ENCODE measurements around the gene RAB40A.

Gene RAB40A

GRCh38 chrX:103519389-103519788 lies at the start of gene RAB40A:
RAB40A (minus strand) TSS chrX:103519489; CDS start chrX:103500756, 18,733 bp downstream.
- no peak for DNase-seq (ENCODE audit: low read depth in 3 of 3)

GRCh38 chrX:103565752-103566151 lies 46.5 kb upstream of the RAB40A start:
- DNase-seq (ENCODE audit: low read depth in 3 of 3): no peak

GRCh38 chrX:103565197-103565596 lies 45.9 kb upstream of the RAB40A start:
- no peak for DNase-seq (ENCODE audit: low read depth in 3 of 3)

- DNase-seq (ENCODE audit: low read depth in 3 of 3): no peak
Measured at GRCh38 chrX:103562801-103563200, 43.5 kb upstream of the RAB40A start.

GRCh38 chrX:103560256-103560655 lies 41.0 kb upstream of the RAB40A start:
- no peak for DNase-seq (ENCODE audit: low read depth in 3 of 3)

GRCh38 chrX:103556963-103557612 lies 37.8 kb upstream of the RAB40A start:
- DNase-seq (ENCODE audit: low read depth in 3 of 3): no peak

GRCh38 chrX:103554687-103555424 lies 35.6 kb upstream of the RAB40A start:
- peak; percentile 19 to 27 (median 22) for DNase-seq (ENCODE audit: low read depth in 3 of 3)

GRCh38 chrX:103552236-103552635 lies 32.9 kb upstream of the RAB40A start:
- no peak for DNase-seq (ENCODE audit: low read depth in 3 of 3)

GRCh38 chrX:103550415-103551051 lies 31.2 kb upstream of the RAB40A start:
- DNase-seq (ENCODE audit: low read depth in 3 of 3): no peak

- no peak for DNase-seq (ENCODE audit: low read depth in 3 of 3)
Measured at GRCh38 chrX:103549916-103550315, 30.6 kb upstream of the RAB40A start.

- DNase-seq (ENCODE audit: low read depth in 3 of 3): no peak
Measured at GRCh38 chrX:103540145-103540544, 20.9 kb upstream of the RAB40A start.

- no peak for DNase-seq (ENCODE audit: low read depth in 3 of 3)
Measured at GRCh38 chrX:103539695-103540094, 20.4 kb upstream of the RAB40A start.

GRCh38 chrX:103538728-103539127 lies 19.4 kb upstream of the RAB40A start:
- no peak for DNase-seq (ENCODE audit: low read depth in 3 of 3)

GRCh38 chrX:103537871-103538387 lies 18.6 kb upstream of the RAB40A start:
- no peak for DNase-seq (ENCODE audit: low read depth in 3 of 3)

GRCh38 chrX:103536732-103537131 lies 17.4 kb upstream of the RAB40A start:
- no peak for DNase-seq (ENCODE audit: low read depth in 3 of 3)

GRCh38 chrX:103536071-103536470 lies 16.8 kb upstream of the RAB40A start:
- no peak for DNase-seq (ENCODE audit: low read depth in 3 of 3)

- DNase-seq (ENCODE audit: low read depth in 3 of 3): no peak
Measured at GRCh38 chrX:103535206-103535605, 15.9 kb upstream of the RAB40A start.

GRCh38 chrX:103533511-103534216 lies 14.4 kb upstream of the RAB40A start:
- peak; percentile 21 to 40 (median 39) for DNase-seq (ENCODE audit: low read depth in 3 of 3)

GRCh38 chrX:103531002-103531401 lies 11.7 kb upstream of the RAB40A start:
- DNase-seq (ENCODE audit: low read depth in 3 of 3): no peak

GRCh38 chrX:103530545-103530944 lies 11.3 kb upstream of the RAB40A start:
- no peak for DNase-seq (ENCODE audit: low read depth in 3 of 3)

- DNase-seq (ENCODE audit: low read depth in 3 of 3): no peak
Measured at GRCh38 chrX:103529550-103529949, 10.3 kb upstream of the RAB40A start.

GRCh38 chrX:103524747-103525146 lies 5.5 kb upstream of the RAB40A start:
- no peak for DNase-seq (ENCODE audit: low read depth in 3 of 3)

Measured in stimulated activated CD4-positive, alpha-beta T cell treated with anti-CD3 and anti-CD28 coated beads, TNF-alpha, amount 100 ng/mL, for 4 hours (primary cell).